GM19372 (cell line): ENCODE measurements around the gene CBX1.

ENCODE experiments used
- ATAC-seq: cut with Tn5 transposase; IDR thresholded peaks from one replicate; pipeline ENCODE4 v1.9.1; 2021; ENCODE audit warnings: mild to moderate bottlenecking, low read depth, moderate library complexity; ENCODE audit not compliant: unreplicated experiment

Gene CBX1

GRCh38 chr17:48028736-48029135 is 72.5 kb downstream of the CBX1 start:
- ATAC-seq, result no peak

DNA sequence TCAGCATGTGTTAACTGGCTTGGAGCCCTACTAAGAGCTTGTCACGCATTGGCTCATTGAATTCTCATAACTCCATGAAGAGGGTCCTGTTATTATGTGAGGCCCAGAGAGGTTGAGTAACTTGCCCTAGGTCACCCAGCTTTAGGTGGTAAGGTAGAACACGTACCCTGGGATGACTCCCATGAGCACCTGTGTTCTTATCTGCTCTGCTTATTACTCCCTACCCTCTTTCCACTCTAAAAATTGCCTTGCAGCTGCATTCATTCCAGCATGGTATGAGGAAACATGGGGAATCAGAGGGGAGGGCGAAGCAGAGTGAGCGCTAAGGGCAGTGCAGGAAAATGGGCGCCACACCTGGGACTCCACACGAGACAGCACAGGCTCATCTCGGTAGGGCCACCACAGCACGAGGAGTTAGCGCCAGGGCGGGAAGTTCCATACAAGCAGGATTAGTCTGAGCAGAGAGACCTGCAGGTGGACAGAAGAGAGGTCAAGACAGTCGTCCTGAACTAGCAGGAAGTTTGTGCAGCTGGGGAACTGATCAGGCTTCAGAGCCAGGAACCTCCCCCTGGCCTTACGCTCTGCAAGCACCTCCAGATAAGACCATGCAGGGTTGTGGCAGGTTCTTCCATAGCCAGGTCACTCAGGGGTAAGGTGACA is 73.8 kb downstream of the CBX1 start:
- no peak for ATAC-seq

- ATAC-seq, result no peak
Observed at GRCh38 chr17:48026502-48027321, 74.6 kb downstream of the CBX1 start.

DNA sequence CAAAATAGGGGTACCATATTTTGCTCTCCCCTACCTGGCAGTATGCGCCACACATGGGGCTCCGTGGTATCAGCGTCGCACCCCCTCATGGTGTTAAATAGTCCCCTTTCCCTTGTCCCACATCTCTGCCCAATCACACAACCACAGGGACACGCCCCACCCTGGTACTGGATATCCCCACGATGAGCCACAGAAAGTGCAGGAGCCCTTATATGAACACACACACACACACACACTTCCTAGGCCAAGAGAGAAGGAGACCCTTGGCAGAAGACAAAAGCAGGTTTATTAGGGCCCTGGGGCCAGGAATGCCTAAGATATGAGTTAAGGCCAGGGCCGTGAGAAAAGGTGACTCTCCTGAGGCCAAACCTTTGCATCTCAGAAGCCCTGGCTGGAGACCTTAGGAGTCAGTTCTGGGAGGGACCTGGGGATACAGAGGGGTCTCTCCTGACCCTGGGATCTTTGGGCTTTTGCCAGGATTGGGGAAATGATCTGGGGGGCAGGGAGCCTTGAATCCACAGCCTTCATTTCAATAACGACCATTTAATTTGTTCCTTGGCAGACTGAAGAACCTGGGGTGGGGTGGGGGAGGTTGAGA is 75.3 kb downstream of the CBX1 start:
- no peak for ATAC-seq

DNA sequence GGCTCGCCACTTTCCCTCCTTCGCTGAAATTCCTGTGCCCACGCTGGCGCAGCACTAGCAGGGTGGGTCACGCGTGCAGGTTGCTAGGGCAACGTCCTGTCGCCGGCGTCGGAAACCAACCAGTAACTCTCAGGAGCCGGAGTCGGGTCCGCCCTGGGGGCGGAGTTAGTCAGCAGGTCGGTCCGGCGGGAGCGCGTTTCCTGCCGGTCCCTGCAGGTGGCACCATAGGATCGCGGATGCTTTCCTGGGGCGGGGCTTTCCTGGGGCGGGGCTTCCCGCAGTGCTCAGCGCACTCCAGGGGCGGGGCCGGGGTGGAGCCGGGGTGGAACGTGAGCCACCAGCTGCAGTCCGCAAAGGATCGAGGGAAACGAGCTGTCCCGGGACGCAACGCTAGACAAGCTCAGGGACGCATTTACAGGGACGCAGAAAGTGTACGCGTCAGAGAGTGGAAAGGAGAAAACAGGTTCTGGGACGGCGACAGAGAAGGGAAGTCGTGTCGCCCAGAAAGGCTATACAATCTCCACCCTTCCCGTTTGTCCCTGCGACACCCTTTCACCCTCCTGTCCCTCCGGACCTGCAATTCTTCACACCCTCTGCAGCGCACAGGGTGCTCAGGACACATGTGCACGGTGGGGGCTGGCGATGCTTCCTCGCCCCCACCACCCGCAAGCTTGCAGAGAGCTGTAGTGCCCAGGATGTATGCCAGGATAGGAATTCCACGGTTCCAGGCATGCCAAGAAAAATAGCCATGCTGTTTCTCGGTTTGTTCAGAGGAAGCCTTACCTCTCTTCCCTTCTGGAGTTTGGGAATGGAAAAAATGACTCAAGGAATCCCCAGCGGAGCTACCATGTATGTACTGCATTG is 76.0 kb downstream of the CBX1 start:
- peak; percentile 83 for ATAC-seq

- ATAC-seq, result peak; percentile 8
Observed at GRCh38 chr17:48024149-48025039, 76.9 kb downstream of the CBX1 start.

GRCh38 chr17:48023400-48024148 is 77.7 kb downstream of the CBX1 start:
- ATAC-seq, result no peak

DNA sequence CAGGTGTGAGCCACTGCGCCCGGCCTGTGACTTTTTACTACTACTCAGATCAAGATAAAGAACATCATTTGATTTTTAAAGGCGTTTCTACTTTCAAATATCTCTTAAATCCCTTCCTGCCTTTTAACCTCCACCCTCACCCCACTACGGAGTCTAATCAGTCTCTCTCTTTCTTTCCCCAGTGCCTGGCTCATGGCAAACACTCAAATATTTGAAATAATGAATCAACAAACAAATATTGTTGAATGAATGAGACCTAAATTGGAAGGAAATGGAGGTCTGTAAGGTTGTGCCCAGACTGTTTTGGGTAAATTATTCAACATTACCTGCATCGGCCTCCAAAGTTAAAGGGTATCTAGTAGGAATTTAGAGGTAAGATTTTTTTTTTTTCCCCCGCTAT is 78.4 kb downstream of the CBX1 start:
- no peak for ATAC-seq

DNA sequence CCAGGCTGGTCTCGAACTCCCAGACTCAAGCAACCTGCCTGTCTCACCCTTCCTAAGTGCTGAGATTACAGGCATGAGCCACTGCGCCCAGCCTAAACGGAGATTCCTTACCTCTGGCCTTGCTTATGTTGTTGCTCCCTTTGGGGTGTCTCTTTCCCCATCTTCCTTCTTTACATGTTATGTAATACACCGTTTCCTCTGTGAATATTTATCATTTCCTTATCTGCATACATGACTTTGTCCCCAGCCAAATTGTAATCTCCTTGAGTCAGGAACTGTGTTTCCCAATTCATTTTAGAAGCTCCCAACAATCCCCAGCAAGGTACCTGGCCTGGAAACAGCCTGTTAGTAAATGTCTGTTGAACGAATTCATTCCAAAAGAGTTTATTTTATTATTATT is 79.3 kb downstream of the CBX1 start:
- no peak for ATAC-seq
